Mammary epithelial cell (primary cell): ENCODE data around the gene SH3TC1.

Experiments
- CTCF ChIP-seq, 2 donors: IDR thresholded peaks in 1 of 2; conservative IDR thresholded peaks in 1 of 2; 2 replicates each; pipeline ENCODE4 v1.5.1; 2011 to 2012; ENCODE audit warnings: inconsistent platforms in 2 of 2, low read length in 2 of 2, mild to moderate bottlenecking in 2 of 2, control low read depth in 1 of 2, low read depth in 1 of 2; ENCODE audit not compliant: insufficient read depth in 1 of 2; ENCODE audit errors: extremely low read depth in 1 of 2
- EZH2 ChIP-seq: IDR thresholded peaks from 2 replicates; pipeline ENCODE4 v1.6.1; 2012; ENCODE audit warnings: low read length, inconsistent platforms, borderline replicate concordance

GRCh38 chr4:8270912-8271815 lies 72.1 kb downstream of the SH3TC1 start:
- TF ChIP-seq EZH2 (no peak), CTCF (conservative IDR thresholded peaks at IDR 0.05 in 1 of 2, IDR thresholded peaks at IDR 0.05 in 1 of 2; ENCODE audit: extremely low read depth in 1 of 2, insufficient read depth in 1 of 2, low read depth in 1 of 2, low read length in 2 of 2) (no peak)
